ENCODE data around the gene ASNS.

The ASNS gene

DNA sequence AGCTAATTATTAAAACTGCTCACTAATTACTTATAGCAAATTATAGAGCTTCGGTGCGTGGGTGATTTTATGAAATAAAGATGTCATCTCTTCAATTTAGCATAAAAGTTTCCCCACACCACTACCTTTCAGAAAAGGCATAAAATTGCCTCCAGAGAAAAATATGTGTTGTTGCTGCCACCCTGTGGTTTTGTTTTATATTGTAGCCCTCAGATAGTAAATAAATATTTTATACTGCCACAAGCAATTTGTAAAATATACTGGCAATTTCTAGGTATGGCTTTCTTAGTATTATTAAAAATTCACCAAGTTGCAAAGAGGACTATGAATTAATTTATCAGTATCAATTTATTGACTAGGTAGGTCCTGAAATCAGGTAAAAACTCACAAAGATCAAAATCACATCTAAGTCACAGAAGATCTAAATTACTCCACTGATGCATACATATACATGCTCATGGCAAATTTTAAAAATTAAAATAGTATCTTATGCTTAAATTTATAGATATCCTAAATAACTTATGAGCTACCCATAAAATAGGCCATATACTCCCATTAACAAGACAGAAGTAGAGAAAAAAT lies 26.5 kb downstream of the ASNS start:
- DNase-seq (ENCODE audit: low read depth, low spot score) = no peak
- no peak overlapping the region for H3K27ac ChIP-seq

DNA sequence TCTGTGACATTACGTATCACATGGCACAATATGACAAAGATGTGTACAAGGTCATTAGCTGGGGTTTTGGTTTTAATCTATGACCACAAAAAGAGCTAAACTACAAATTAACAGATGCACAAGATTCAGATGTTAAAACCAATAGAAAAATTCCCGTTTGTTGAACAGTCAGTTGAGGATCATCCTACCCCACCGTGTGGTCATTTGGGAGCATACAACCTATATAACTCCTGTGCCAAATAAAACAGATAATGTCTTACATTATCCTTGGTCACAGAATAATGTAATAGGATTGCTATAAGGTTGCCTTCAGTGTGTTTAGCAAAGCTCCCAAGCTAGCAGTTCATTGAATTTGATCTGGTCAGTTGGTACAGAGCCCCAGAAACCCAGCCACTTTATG lies 28.2 kb downstream of the ASNS start:
- no peak for DNase-seq (ENCODE audit: low read depth, low spot score)
- no peak overlapping the region for H3K27ac ChIP-seq

DNA sequence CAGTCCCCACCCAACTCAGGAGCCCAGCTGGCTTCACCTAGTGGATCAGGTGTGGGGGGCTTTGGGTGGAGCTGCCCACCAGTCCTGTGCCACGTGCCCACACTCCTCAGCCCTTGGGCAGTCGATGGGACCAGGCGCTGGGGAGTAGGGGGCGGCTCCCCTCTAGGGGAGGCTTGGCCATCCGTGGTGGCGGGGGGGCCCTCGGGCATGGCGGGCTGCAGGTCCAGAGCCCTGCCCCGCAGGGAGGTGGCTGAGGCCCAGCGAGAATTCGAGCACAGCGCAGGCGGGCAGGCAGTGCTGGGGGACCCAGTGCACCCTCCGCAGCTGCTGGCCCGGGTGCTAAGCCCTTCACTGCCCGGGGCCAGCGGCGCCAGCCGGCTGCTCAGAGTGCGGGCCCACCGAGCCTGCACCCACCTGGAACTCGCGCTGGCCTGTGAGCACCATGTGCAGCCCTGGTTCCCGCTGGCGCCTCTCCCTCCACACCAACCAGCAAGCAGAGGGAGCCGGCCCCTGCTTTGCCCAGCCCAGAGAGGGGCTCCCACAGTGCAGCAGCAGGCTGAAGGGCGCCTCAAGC lies 29.3 kb downstream of the ASNS start:
- no peak overlapping the region for H3K27ac ChIP-seq
- DNase-seq (ENCODE audit: low read depth, low spot score) = no peak

GRCh38 chr7:97842006-97842405 lies 30.2 kb downstream of the ASNS start:
- no peak overlapping the region for H3K27ac ChIP-seq
- DNase-seq (ENCODE audit: low read depth, low spot score) = no peak

- H3K27ac ChIP-seq = no peak overlapping the region
- no peak for DNase-seq (ENCODE audit: low read depth, low spot score)
Observed at GRCh38 chr7:97835296-97836138, 36.7 kb downstream of the ASNS start.

GRCh38 chr7:97819161-97819560 lies 53.0 kb downstream of the ASNS start:
- no peak for DNase-seq (ENCODE audit: low read depth, low spot score)
- no peak overlapping the region for H3K27ac ChIP-seq

DNA sequence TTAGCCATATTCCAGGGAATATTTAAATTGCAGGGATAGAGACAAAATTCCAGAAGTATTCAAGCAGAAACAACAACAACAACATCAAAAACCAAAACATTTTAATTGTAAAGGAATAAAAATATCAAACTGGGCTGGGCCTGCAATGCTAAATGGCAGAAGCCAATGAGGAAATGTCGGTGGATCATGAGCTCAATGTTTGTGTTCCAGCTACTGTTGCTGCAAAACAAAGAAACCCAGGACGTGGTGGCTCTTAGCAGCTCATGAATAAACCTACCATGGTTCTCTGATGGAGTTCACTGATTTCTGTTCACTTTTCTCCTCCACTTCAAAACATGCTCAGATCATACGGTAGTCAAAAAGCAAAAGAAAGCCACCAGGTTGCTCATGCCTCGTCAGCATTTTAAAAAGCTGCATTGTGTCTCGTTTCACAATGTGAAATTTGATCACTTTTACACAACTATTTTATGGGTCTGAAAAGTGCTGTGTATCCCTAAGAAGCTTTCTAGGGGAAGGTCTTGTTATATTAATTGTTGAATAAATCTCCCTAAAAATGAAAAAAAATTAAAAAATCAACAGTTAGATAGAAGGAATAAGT lies 54.0 kb downstream of the ASNS start:
- no peak overlapping the region for H3K27ac ChIP-seq
- DNase-seq (ENCODE audit: low read depth, low spot score) = no peak

Measured in epithelial cell of prostate (primary cell).